Mucosa of descending colon (tissue), 3 donors: Measurements from ENCODE around the gene TBC1D3K. TPM values are rescaled to one million over a fixed set of nuclear protein-coding genes. Genes with fewer than 3 reads are reported as not detected.
"Not testable (repeated sequence)": the region's sequence is repeated elsewhere in the genome, so short reads cannot be mapped to it uniquely, and the experiment has no call there.

Experiments used
- ATAC-seq: fragments of 200-7000 bp; cut with Tn5 transposase; one replicate; pipeline ENCODE4 v1.9.1; 2020; ENCODE audit warnings: mild to moderate bottlenecking, moderate library complexity
- DNase-seq, 3 donors: peaks; one replicate each; pipeline ENCODE4 v3.0.0-alpha.2; 2020
- H3K36me3 ChIP-seq: fragments of 200-600 bp; one replicate; pipeline ENCODE4 v1.8.0; 2021; ENCODE audit warnings: low read depth, mild to moderate bottlenecking
- H3K4me1 ChIP-seq: fragments of 200-600 bp; one replicate; pipeline ENCODE4 v1.8.0; 2021; ENCODE audit warnings: low read depth, mild to moderate bottlenecking
- H3K4me3 ChIP-seq: fragments of 200-600 bp; one replicate; pipeline ENCODE4 v1.8.0; 2021; ENCODE audit warnings: mild to moderate bottlenecking
- H3K9me3 ChIP-seq: fragments of 200-600 bp; one replicate; pipeline ENCODE4 v1.8.0; 2021; ENCODE audit warnings: mild to moderate bottlenecking
- CTCF ChIP-seq: fragments of 200-600 bp; IDR thresholded peaks from one replicate; pipeline ENCODE4 v1.8.0; 2022; ENCODE audit warnings: antibody characterized with exemption, mild to moderate bottlenecking
- intact Hi-C, 2 donors: fragments of 100-400 bp; cut with DNase I in 1 of 2; cut with micrococcal nuclease in 1 of 2; formaldehyde crosslinking; loops; one replicate each; pipeline versions ENCODE4 v1.11.0 to v1.11.1; 2022; cut with DNase I, micrococcal nuclease
- long read RNA-seq, 2 donors: library from polyadenylated mRNA; unstranded; transcript quantifications; one replicate each; pipeline ENCODE4 v2.0.0, GENCODE V29; 2019 to 2021
- total RNA-seq, 3 donors: library from RNA; stranded (reverse); fragmentation: NEBNext Ultra II Directional in 2 of 3; extraction: Animal tissue kit (Norgen Biotek cat#: 25700) in 2 of 3; gene quantifications; one replicate each; pipeline versions ENCODE4 v1.2.1 to v1.2.4, GENCODE V29; 2021 to 2023
- donor health status: DM: no; HTN: no; CAD: no; lungs with moderate emphysema.
- donor health status: DM: no; HTN: no; CAD: no.
- donor health status: DM: no; HTN: yes; CAD: no.

The TBC1D3K gene
- total RNA-seq: not detected
- long read RNA-seq, donor 1: 0 reads
- long read RNA-seq, donor 2: 0 reads

GRCh38 chr17:37924115-37924514 lies at the start of gene TBC1D3K:
TBC1D3K (plus strand) TSS chr17:37924415; CDS start chr17:37926000, 1,585 bp downstream.
- H3K9me3 ChIP-seq, DNase-seq, ATAC-seq, H3K36me3 ChIP-seq, H3K4me3 ChIP-seq, H3K4me1 ChIP-seq, intact Hi-C loops: not testable (repeated sequence)

- intact Hi-C loops: no loop called here
- no peak for DNase-seq
- Histone ChIP-seq H3K4me3 (no peak overlapping the region), H3K36me3 (no peaks in the 10 kb centered on the region), H3K4me1 (no peaks in the 10 kb centered on the region), H3K9me3 (no peaks in the 10 kb centered on the region)
- no peak for TF ChIP-seq CTCF
- no peak for ATAC-seq
Observed at GRCh38 chr17:37884516-37884915, 39.7 kb upstream of the TBC1D3K start.

GRCh38 chr17:37885136-37885535 lies 39.1 kb upstream of the TBC1D3K start:
- ATAC-seq (no peak), DNase-seq (no peak)
- TF ChIP-seq CTCF: no peak
- intact Hi-C loops: no loop called here
- no peaks in the 10 kb centered on the region for H3K9me3 ChIP-seq
- no peaks in the 10 kb centered on the region for H3K4me1 ChIP-seq
- H3K36me3 ChIP-seq: no peaks in the 10 kb centered on the region
- H3K4me3 ChIP-seq: no peak overlapping the region

GRCh38 chr17:37888881-37889280 lies 35.3 kb upstream of the TBC1D3K start:
- Histone ChIP-seq H3K4me1 (no peaks in the 10 kb centered on the region), H3K36me3 (no peaks in the 10 kb centered on the region), H3K4me3 (no peak overlapping the region), H3K9me3 (no peaks in the 10 kb centered on the region)
- ATAC-seq (no peak), DNase-seq (no peak)
- TF ChIP-seq CTCF: no peak
- intact Hi-C loops: no loop called here

GRCh38 chr17:37896961-37897360 lies 27.3 kb upstream of the TBC1D3K start:
- H3K9me3 ChIP-seq, H3K4me1 ChIP-seq, ATAC-seq, H3K36me3 ChIP-seq, intact Hi-C loops, H3K4me3 ChIP-seq, DNase-seq: not testable (repeated sequence)

Other genes with a start within 250 kb of the TBC1D3K start
- gene HNF1B, start 179.4 kb upstream of the TBC1D3K start, total RNA-seq: 10 to 100 TPM; 21.1 to 54.6 (median 34.8) TPM
- gene TBC1D3L, start 64.6 kb downstream of the TBC1D3K start, total RNA-seq: 10 to 100 TPM in 2 of 3 donors, 1 to 10 TPM in 1; 7.0 to 14.1 (median 13.0) TPM
- gene TBC1D3D, start 79.6 kb downstream of the TBC1D3K start, total RNA-seq: 1 to 10 TPM in 1 of 3 donors, under 1 TPM in 2; 0.51 to 2.7 (median 0.84) TPM
- gene TBC1D3C, start 144.2 kb downstream of the TBC1D3K start, total RNA-seq: 10 to 100 TPM in 1 of 3 donors, 1 to 10 TPM in 1, not detected in 1; 2.3 to 11.3 TPM
- gene TBC1D3E, start 203.5 kb downstream of the TBC1D3K start, total RNA-seq: not detected